ENCODE measurements around the gene PRIMA1. TPM values are rescaled to one million over a fixed set of nuclear protein-coding genes. Genes with fewer than 3 reads are reported as not detected.

PRIMA1 gene
- polyA plus RNA-seq, 1 of the 3 experiments (the other 2 are of a cell fraction) = 0.18 TPM

GRCh38 chr14:93789228-93790130 lies 1.2 kb upstream of the PRIMA1 start:
- Histone ChIP-seq H3K27me3 (ENCODE audit: insufficient read depth) (no peaks in the 10 kb centered on the region), H3K36me3 (replicated peaks in 1 of 2; ENCODE audit: control insufficient read depth in 1 of 2, insufficient read depth in 2 of 2, low read length in 1 of 2) (no peaks in the 10 kb centered on the region), H3K79me2 (ENCODE audit: insufficient read depth) (no peaks in the 10 kb centered on the region), H3K27ac (ENCODE audit: low read depth in 2 of 2, low read length in 1 of 2) (peak overlapping the region in 1 of 2 experiments; percentile 91; a peak in 2 of 4 replicates), H4K20me1 (ENCODE audit: insufficient read depth) (no peaks in the 10 kb centered on the region), H3K9ac (no peak overlapping the region), H2AFZ (ENCODE audit: low read depth) (no peak overlapping the region), H3K9me3 (no peaks in the 10 kb centered on the region), H3F3A (replicated peaks; ENCODE audit: insufficient read depth) (no peaks in the 10 kb centered on the region), H3K4me1 (ENCODE audit: control insufficient read depth in 1 of 2, insufficient read depth in 2 of 2, low read depth in 1 of 2, low read length in 1 of 2) (peaks cover 0 to 49% of the 10 kb centered on the region in 2 experiments; a peak in 2 of 4 replicates), H3K4me3 (ENCODE audit: low read depth in 2 of 2, low read length in 1 of 2) (peak overlapping the region in 1 of 2 experiments; percentile 48; a peak in 2 of 4 replicates), H3K4me2 (no peak overlapping the region), H3K9me2 (no peaks in the 10 kb centered on the region)
- TF ChIP-seq NFIC (IDR thresholded peaks at IDR 0.05; ENCODE audit: borderline replicate concordance) (no peak), ELF1 (IDR thresholded peaks at IDR 0.05) (no peak), MAX (IDR thresholded peaks at IDR 0.05; ENCODE audit: low read depth) (no peak), RXRA (IDR thresholded peaks at IDR 0.05; ENCODE audit: borderline replicate concordance, low read depth) (no peak), MEF2A (IDR thresholded peaks at IDR 0.05; ENCODE audit: borderline replicate concordance, low read depth) (no peak), NRF1 (IDR thresholded peaks at IDR 0.05; ENCODE audit: low read depth, low read length) (no peak), USF2 (IDR thresholded peaks at IDR 0.05; ENCODE audit: borderline replicate concordance, low read depth, low read length) (no peak)
- CTCF ChIA-PET = interaction anchor here (0.7 to 9.6 kb wide), 24 partner anchors 9 to 144 kb away, joined by 3 to 127 read pairs (median 3); no protein-coding TSS in a partner anchor
- DNase-seq = peak; percentile 42
- 36% methylated on average over 25 of the region's 29 CpGs for WGBS (ENCODE audit: low lambda C conversion rate)
- POLR2A ChIA-PET = interaction anchor here (1.1 to 2.8 kb wide), 4 partner anchors 16 to 135 kb away, joined by 3 to 14 read pairs (median 7); no protein-coding TSS in a partner anchor

GRCh38 chr14:93788543-93789227 lies 400 bp upstream of the PRIMA1 start:
- H3K4me2 ChIP-seq = no peak overlapping the region

More at GRCh38 chr14:93788543-93789227, 400 bp upstream of the PRIMA1 start:
- Histone ChIP-seq H3K9me2 (no peaks in the 10 kb centered on the region), H3K4me1 (ENCODE audit: control insufficient read depth in 1 of 2, insufficient read depth in 2 of 2, low read depth in 1 of 2, low read length in 1 of 2) (peaks cover 0 to 53% of the 10 kb centered on the region in 2 experiments; a peak in 2 of 4 replicates), H3K4me3 (ENCODE audit: low read depth in 2 of 2, low read length in 1 of 2) (peak overlapping the region in 1 of 2 experiments; percentile 48; a peak in 2 of 4 replicates), H3K9ac (no peak overlapping the region), H3K27me3 (ENCODE audit: insufficient read depth) (no peaks in the 10 kb centered on the region), H3K36me3 (replicated peaks in 1 of 2; ENCODE audit: control insufficient read depth in 1 of 2, insufficient read depth in 2 of 2, low read length in 1 of 2) (no peaks in the 10 kb centered on the region), H3K79me2 (ENCODE audit: insufficient read depth) (no peaks in the 10 kb centered on the region), H3K27ac (ENCODE audit: low read depth in 2 of 2, low read length in 1 of 2) (peak overlapping the region in 1 of 2 experiments; percentile 91; a peak in 2 of 4 replicates), H2AFZ (ENCODE audit: low read depth) (no peak overlapping the region), H3K9me3 (no peaks in the 10 kb centered on the region), H3F3A (replicated peaks; ENCODE audit: insufficient read depth) (no peaks in the 10 kb centered on the region), H4K20me1 (ENCODE audit: insufficient read depth) (no peaks in the 10 kb centered on the region)
- peak; percentile 90 for DNase-seq
- POLR2A ChIA-PET = interaction anchor here (0.5 to 2.8 kb wide), 8 partner anchors 15 to 332 kb away, joined by 3 to 14 read pairs (median 3); no protein-coding TSS in a partner anchor
- CTCF ChIA-PET = interaction anchor here (0.7 to 9.6 kb wide), 26 partner anchors 8 to 134 kb away, joined by 3 to 127 read pairs (median 4); no protein-coding TSS in a partner anchor
- WGBS (ENCODE audit: low lambda C conversion rate) = 0% methylated on average over 1 of the region's 79 CpGs
- TF ChIP-seq FOXM1 (IDR thresholded peaks at IDR 0.05; ENCODE audit: low read depth) (no peak), IRF3 (IDR thresholded peaks at IDR 0.05; ENCODE audit: low read depth, low read length) (no peak), SMC3 (IDR thresholded peaks at IDR 0.05; ENCODE audit: low read depth, low read length) (peak; percentile 41; the same call in 1 of the 2 replicates), NRF1 (IDR thresholded peaks at IDR 0.05; ENCODE audit: low read depth, low read length) (peak; percentile 13; the same call in 1 of the 2 replicates), RAD21 (IDR thresholded peaks at IDR 0.05; ENCODE audit: low read length) (peak; percentile 71), EZH2phosphoT487 (IDR thresholded peaks at IDR 0.05; ENCODE audit: borderline replicate concordance, low read depth) (no peak)

All from SK-N-SH (cell line).